ENCODE results near the gene E2F2.

DNA sequence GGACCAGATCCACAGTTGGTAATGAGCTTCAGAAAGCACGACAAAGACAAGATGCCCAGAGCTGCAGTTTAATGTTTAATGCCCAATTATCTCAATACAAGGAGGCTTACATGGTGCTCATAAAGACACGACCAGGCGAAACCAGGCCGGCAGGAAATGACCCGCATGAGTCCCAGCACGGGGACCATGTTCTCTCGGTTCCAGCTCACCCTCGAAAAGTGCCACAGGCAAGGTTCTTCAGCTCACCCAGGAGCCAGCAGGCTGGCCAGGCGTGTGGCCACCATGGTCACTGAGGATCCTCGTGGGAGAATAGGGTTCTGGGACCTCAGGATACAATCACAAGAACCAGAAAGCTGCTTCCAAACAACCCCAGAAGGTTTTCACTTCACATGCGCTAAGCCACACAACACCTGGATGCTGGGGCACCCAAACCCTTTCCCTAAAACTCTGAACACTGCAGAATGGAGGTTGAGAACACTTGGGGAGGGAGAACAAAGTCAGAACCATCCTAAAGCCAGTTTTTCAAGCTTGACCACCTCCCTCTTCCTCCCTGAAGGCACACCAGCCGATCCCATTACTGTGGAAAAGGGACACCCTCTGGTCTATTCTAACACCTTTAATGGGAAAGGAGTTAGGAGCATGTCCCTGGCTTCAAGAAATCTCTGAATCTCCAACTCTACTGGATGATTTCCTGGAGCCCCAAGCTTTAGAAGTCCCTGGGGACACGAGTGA lies 24.5 kb downstream of the E2F2 start:
- TF ChIP-seq FOSL2 (IDR thresholded peaks at IDR 0.05; ENCODE audit: borderline replicate concordance, low read depth) (no peak), SIN3A (IDR thresholded peaks at IDR 0.05; ENCODE audit: borderline replicate concordance, low read depth, low read length) (no peak)
- TF ChIP-seq, protein P1, sequence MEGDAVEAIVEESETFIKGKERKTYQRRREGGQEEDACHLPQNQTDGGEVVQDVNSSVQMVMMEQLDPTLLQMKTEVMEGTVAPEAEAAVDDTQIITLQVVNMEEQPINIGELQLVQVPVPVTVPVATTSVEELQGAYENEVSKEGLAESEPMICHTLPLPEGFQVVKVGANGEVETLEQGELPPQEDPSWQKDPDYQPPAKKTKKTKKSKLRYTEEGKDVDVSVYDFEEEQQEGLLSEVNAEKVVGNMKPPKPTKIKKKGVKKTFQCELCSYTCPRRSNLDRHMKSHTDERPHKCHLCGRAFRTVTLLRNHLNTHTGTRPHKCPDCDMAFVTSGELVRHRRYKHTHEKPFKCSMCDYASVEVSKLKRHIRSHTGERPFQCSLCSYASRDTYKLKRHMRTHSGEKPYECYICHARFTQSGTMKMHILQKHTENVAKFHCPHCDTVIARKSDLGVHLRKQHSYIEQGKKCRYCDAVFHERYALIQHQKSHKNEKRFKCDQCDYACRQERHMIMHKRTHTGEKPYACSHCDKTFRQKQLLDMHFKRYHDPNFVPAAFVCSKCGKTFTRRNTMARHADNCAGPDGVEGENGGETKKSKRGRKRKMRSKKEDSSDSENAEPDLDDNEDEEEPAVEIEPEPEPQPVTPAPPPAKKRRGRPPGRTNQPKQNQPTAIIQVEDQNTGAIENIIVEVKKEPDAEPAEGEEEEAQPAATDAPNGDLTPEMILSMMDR (IDR thresholded peaks at IDR 0.05) = no peak

Data from SK-N-SH (cell line).